ENCODE measurements around the gene UMODL1.

UMODL1 gene

GRCh38 chr21:42092771-42093170 lies 21.7 kb downstream of the UMODL1 start:
- Histone ChIP-seq H3K4me3 (ENCODE audit: low read depth in 1 of 2, low read length in 1 of 2) (no peak overlapping the region), H3K27ac (no peak overlapping the region), H3K36me3 (no peaks in the 10 kb centered on the region), H3K27me3 (peaks cover 4% of the 10 kb centered on the region), H3K4me1 (ENCODE audit: control insufficient read depth in 1 of 2, insufficient read depth in 1 of 2, low read depth in 1 of 2, low read length in 1 of 2) (no peaks in the 10 kb centered on the region), H3K9me3 (no peaks in the 10 kb centered on the region)
- TF ChIP-seq, protein P1, sequence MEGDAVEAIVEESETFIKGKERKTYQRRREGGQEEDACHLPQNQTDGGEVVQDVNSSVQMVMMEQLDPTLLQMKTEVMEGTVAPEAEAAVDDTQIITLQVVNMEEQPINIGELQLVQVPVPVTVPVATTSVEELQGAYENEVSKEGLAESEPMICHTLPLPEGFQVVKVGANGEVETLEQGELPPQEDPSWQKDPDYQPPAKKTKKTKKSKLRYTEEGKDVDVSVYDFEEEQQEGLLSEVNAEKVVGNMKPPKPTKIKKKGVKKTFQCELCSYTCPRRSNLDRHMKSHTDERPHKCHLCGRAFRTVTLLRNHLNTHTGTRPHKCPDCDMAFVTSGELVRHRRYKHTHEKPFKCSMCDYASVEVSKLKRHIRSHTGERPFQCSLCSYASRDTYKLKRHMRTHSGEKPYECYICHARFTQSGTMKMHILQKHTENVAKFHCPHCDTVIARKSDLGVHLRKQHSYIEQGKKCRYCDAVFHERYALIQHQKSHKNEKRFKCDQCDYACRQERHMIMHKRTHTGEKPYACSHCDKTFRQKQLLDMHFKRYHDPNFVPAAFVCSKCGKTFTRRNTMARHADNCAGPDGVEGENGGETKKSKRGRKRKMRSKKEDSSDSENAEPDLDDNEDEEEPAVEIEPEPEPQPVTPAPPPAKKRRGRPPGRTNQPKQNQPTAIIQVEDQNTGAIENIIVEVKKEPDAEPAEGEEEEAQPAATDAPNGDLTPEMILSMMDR (IDR thresholded peaks at IDR 0.05): no peak

DNA sequence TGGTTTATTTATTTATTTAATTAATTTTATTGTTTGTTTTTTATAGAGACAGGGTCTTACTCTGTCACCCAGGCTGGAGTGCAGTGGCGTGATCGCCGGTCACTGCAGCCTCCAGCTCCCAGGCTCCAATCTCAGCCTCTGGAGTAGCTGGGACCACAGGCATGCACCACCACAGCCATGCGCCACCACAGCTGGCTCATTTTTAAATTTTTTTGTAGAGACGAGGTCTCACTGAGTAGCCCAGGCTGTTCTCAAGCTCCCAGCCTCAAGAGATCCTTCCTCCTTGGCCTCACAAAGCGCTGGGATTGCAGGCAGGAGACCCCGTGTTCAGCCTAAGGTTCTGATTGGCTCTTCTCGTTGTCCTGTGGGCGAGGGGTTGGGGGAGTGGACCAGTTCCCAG lies 22.1 kb downstream of the UMODL1 start:
- TF ChIP-seq, protein P1 (IDR thresholded peaks at IDR 0.05): no peak
- Histone ChIP-seq H3K36me3 (no peaks in the 10 kb centered on the region), H3K4me3 (ENCODE audit: low read depth in 1 of 2, low read length in 1 of 2) (no peak overlapping the region), H3K4me1 (ENCODE audit: control insufficient read depth in 1 of 2, insufficient read depth in 1 of 2, low read depth in 1 of 2, low read length in 1 of 2) (no peaks in the 10 kb centered on the region), H3K27ac (no peak overlapping the region), H3K9me3 (no peaks in the 10 kb centered on the region), H3K27me3 (peaks cover 4% of the 10 kb centered on the region)

- H3K4me1 ChIP-seq (ENCODE audit: control insufficient read depth in 1 of 2, insufficient read depth in 1 of 2, low read depth in 1 of 2, low read length in 1 of 2): no peaks in the 10 kb centered on the region
- H3K27me3 ChIP-seq: peaks cover 4% of the 10 kb centered on the region
- H3K27ac ChIP-seq: no peak overlapping the region
- TF ChIP-seq, protein P1 (IDR thresholded peaks at IDR 0.05): no peak
- H3K36me3 ChIP-seq: no peaks in the 10 kb centered on the region
- H3K9me3 ChIP-seq: no peaks in the 10 kb centered on the region
- no peak overlapping the region for H3K4me3 ChIP-seq (ENCODE audit: low read depth in 1 of 2, low read length in 1 of 2)
Measured at GRCh38 chr21:42093991-42094421, 22.9 kb downstream of the UMODL1 start.

DNA sequence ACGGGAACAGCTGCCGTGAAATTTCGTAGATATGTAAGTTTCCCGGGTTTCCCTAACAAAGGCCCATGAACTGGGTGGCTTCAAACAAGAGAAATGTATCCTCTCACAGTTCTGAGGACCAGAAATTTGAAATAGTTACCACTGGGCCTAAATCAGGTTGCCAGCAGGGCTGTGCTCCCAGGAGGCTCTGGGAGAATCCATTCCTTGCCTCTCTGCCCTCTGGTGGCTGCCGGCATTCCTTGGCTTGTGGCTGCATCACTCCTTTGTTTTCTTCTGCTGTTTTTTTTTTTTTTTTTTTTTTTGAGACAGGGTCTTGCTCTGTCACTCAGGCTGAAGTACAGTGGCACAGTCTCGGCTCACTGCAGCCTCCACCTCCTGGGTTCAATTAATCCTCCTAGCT lies 23.7 kb downstream of the UMODL1 start:
- Histone ChIP-seq H3K4me3 (ENCODE audit: low read depth in 1 of 2, low read length in 1 of 2) (no peak overlapping the region), H3K27ac (no peak overlapping the region), H3K27me3 (peaks cover 4% of the 10 kb centered on the region), H3K4me1 (ENCODE audit: control insufficient read depth in 1 of 2, insufficient read depth in 1 of 2, low read depth in 1 of 2, low read length in 1 of 2) (no peaks in the 10 kb centered on the region), H3K36me3 (no peaks in the 10 kb centered on the region), H3K9me3 (no peaks in the 10 kb centered on the region)
- TF ChIP-seq, protein P1 (IDR thresholded peaks at IDR 0.05): no peak

DNA sequence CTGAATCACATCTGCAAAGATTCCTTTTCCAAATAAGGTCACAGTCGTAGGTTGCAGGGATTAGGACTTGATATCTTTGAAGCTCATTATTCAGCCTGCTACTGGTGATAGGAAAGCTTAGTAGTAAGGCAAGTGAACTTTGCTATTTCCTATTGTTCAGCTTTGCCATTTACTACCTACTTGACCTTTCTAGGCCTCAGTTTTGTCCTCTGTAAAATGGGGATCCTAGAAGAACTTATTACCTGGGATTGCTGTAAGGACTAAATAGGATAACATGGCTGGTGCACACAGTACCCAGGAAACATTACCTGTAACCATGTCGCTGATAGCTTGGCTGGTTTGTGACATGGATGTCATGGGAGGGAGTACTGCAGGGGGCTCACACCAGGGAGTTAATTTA lies 24.5 kb downstream of the UMODL1 start:
- Histone ChIP-seq H3K9me3 (no peaks in the 10 kb centered on the region), H3K4me3 (ENCODE audit: low read depth in 1 of 2, low read length in 1 of 2) (no peak overlapping the region), H3K36me3 (no peaks in the 10 kb centered on the region), H3K27me3 (peaks cover 4% of the 10 kb centered on the region), H3K4me1 (ENCODE audit: control insufficient read depth in 1 of 2, insufficient read depth in 1 of 2, low read depth in 1 of 2, low read length in 1 of 2) (no peaks in the 10 kb centered on the region), H3K27ac (no peak overlapping the region)
- TF ChIP-seq, protein P1 (IDR thresholded peaks at IDR 0.05): no peak

GRCh38 chr21:42096566-42096965 lies 25.4 kb downstream of the UMODL1 start:
- Histone ChIP-seq H3K27ac (no peak overlapping the region), H3K4me3 (ENCODE audit: low read depth in 1 of 2, low read length in 1 of 2) (no peak overlapping the region), H3K36me3 (no peaks in the 10 kb centered on the region), H3K4me1 (ENCODE audit: control insufficient read depth in 1 of 2, insufficient read depth in 1 of 2, low read depth in 1 of 2, low read length in 1 of 2) (no peaks in the 10 kb centered on the region), H3K9me3 (no peaks in the 10 kb centered on the region), H3K27me3 (peaks cover 4% of the 10 kb centered on the region)
- TF ChIP-seq, protein P1 (IDR thresholded peaks at IDR 0.05): no peak

All from neutrophil (primary cell).